GM18498 (cell line): Measurements from ENCODE around the gene IKBKE.

Source experiments
- ATAC-seq: cut with Tn5 transposase; IDR thresholded peaks from one replicate; pipeline ENCODE4 v1.9.1; 2021; ENCODE audit warnings: mild to moderate bottlenecking, moderate library complexity; ENCODE audit not compliant: unreplicated experiment

The IKBKE gene

GRCh38 chr1:206538901-206539640 lies 68.8 kb downstream of the IKBKE start:
- no peak for ATAC-seq

- no peak for ATAC-seq
Observed at GRCh38 chr1:206540044-206540780, 69.9 kb downstream of the IKBKE start.

DNA sequence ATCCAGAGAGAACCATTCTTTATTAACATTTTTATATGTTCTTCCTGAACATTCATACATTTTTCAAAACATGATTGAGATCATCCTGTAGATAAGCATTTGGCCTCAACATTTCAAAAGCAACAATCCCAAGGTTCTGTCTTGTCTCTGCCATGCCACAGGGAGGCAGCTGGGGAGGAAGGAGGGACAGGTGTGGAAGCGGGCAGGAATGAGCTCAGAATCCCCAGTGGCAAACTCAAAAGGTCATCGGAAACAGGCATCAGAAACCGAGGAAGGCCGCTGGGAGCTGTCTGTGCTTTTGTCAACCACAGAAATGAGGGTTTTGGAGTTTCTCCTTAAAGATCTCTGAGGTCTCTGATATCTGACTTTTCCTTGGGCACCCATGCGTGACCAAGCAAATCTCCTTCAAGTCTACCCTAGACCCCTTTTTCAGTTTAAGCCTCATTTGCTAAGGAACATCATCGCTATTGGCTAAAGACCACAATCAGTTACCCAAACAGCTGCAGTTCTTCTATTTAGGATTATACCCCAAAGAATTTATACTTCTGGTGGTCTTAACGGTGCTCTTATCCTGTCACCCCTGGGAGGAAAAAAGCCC lies 71.1 kb downstream of the IKBKE start:
- no peak for ATAC-seq

DNA sequence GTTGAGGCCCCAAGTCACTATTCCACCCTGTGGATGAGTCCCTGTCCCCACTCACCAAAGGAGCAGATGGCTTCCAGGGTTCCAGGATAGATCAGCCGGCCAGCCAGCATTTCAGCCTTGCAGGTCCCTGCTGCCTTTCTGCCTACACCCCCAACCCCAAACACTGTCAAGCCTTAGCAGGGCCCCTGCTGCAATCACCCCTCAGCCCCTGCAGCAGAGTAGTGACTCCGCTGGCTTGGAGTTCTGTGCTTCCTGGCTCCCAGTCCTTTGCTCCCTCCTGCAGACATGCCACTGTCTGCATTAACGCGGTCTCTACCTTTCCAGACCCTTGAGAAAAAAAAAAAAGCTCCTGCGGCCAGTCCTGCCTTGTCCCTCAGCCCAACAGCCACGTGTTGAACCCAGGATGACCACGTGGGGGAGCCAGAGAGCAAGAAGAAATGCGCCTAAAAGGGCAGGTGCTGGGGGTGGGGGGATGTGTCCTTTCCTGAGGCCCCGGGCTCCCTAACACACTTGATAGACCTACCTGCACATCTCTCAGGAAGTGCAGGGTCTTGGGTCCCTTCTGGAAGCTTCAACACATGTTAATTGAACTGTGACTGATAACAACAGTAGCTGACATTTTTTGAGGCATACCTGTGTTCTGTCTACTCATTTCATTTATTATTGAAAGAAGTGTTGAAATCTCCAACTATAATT lies 74.4 kb downstream of the IKBKE start:
- no peak for ATAC-seq

DNA sequence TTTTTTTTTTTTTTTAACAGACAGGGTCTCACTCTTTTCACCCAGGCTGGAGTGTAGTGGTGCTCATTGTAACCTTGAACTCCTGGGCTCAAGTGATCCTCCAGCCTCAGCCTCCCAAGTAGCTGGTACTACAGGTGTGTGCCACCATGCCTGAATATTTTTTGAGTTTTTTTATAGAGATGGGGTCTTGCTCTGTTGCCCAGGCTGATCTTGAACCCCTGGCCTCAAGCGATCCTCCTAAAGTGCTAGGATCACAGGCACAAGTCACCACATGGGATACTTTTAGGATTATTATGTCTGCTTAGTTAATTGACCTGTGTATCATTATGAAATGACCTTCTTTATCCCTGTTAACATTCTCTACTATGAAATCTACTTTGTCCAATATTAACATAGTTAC lies 75.1 kb downstream of the IKBKE start:
- no peak for ATAC-seq
